ENCODE data around the gene CREB3L4.
A peak's percentile ranks its signal among the peaks of the same experiment; 100 is the strongest.

The CREB3L4 gene

DNA sequence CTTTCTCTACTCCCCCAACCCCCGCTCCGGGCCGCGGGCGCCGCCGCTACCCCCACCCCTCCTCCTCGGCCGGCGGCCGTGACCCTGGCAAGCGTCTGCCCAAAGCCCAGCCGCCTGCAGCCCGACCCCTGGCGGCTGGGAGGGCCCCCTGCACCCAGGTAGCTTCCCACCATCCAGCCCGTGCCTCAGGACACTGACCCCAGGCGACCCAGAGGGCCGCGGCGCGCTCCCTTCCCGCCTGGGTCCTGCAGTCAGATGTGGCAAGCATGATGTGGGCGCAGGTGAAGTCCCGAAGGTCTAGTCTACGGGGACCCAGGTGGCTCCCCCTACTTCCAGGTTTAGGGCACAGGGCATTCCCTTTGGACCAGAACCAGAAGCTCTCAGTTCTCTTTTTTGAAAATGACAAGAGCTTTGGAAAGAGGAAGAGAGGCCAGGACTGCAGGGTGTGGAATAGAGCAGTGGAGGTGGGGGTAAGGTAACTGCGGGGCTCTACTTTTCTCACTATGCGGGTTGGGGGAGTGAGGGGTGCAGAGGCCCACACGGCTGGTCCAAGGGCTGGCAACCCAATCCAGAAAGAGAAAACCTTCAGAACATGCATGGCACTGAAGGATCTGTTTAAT is 21.0 kb upstream of the CREB3L4 start, which contains the start of gene DENND4B (continued):
- TF ChIP-seq ZSCAN18 (tag by site-specific recombination; IDR thresholded peaks at IDR 0.05): no peak
- no peak; the same call in 1 of the 2 replicates for TF ChIP-seq GLIS1 (tag by site-specific recombination; IDR thresholded peaks at IDR 0.05)
- TF ChIP-seq ZNF214 (tag by site-specific recombination; IDR thresholded peaks at IDR 0.05; ENCODE audit: borderline replicate concordance): no peak
- TF ChIP-seq GLIS2 (tag by site-specific recombination; IDR thresholded peaks at IDR 0.05): no peak; the same call in 1 of the 2 replicates
- TF ChIP-seq ZBTB7A (tag by site-specific recombination; IDR thresholded peaks at IDR 0.05; ENCODE audit: low read depth): no peak
- TF ChIP-seq ZNF600 (tag by site-specific recombination; IDR thresholded peaks at IDR 0.05): peak; percentile 95
- no peak for TF ChIP-seq ZFHX2 (tag by site-specific recombination; conservative IDR thresholded peaks at IDR 0.05)
- TF ChIP-seq, protein P1, sequence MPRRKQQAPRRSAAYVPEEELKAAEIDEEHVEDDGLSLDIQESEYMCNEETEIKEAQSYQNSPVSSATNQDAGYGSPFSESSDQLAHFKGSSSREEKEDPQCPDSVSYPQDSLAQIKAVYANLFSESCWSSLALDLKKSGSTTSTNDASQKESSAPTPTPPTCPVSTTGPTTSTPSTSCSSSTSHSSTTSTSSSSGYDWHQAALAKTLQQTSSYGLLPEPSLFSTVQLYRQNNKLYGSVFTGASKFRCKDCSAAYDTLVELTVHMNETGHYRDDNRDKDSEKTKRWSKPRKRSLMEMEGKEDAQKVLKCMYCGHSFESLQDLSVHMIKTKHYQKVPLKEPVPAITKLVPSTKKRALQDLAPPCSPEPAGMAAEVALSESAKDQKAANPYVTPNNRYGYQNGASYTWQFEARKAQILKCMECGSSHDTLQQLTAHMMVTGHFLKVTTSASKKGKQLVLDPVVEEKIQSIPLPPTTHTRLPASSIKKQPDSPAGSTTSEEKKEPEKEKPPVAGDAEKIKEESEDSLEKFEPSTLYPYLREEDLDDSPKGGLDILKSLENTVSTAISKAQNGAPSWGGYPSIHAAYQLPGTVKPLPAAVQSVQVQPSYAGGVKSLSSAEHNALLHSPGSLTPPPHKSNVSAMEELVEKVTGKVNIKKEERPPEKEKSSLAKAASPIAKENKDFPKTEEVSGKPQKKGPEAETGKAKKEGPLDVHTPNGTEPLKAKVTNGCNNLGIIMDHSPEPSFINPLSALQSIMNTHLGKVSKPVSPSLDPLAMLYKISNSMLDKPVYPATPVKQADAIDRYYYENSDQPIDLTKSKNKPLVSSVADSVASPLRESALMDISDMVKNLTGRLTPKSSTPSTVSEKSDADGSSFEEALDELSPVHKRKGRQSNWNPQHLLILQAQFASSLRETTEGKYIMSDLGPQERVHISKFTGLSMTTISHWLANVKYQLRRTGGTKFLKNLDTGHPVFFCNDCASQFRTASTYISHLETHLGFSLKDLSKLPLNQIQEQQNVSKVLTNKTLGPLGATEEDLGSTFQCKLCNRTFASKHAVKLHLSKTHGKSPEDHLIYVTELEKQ (tag by site-specific recombination; IDR thresholded peaks at IDR 0.05; ENCODE audit: borderline replicate concordance): no peak
- no peak for TF ChIP-seq OSR2 (tag by site-specific recombination; IDR thresholded peaks at IDR 0.05)
- no peak; the same call in 1 of the 2 replicates for TF ChIP-seq ZSCAN4 (tag by site-specific recombination; IDR thresholded peaks at IDR 0.05)
- TF ChIP-seq BCL11B (tag by site-specific recombination; IDR thresholded peaks at IDR 0.05; ENCODE audit: low read depth): peak; percentile 91
- no peak for TF ChIP-seq ZNF677 (tag by site-specific recombination; IDR thresholded peaks at IDR 0.05)
- no peak for TF ChIP-seq KLF7 (tag by site-specific recombination; IDR thresholded peaks at IDR 0.05; ENCODE audit: borderline replicate concordance)
- TF ChIP-seq ZNF280D (tag by site-specific recombination; IDR thresholded peaks at IDR 0.05): no peak
- no peak for TF ChIP-seq ZNF785 (tag by site-specific recombination; IDR thresholded peaks at IDR 0.05)
- TF ChIP-seq ZNF449 (tag by site-specific recombination; IDR thresholded peaks at IDR 0.05): 0 out of 2 replicates have a peak, but pooled peaks have one; percentile 40
- no peak for TF ChIP-seq KLF16 (tag by site-specific recombination; IDR thresholded peaks at IDR 0.05)
- TF ChIP-seq ZNF658 (tag by site-specific recombination; IDR thresholded peaks at IDR 0.05): no peak

Measured in HEK293 (cell line).